PC-9 (cell line): ENCODE measurements around the gene ADAM30. TPM values are rescaled to one million over a fixed set of nuclear protein-coding genes. Genes with fewer than 3 reads are reported as not detected.

ENCODE experiments used
- BruUV-seq: library from RNA; stranded (reverse); fragments of 400-500 nt; replicated peaks from 2 replicates; lab custom pipeline; 2021; lab: Mats Ljungman, UMichigan
- CTCF ChIA-PET: fragments of 300-600 bp; sonication (Branson Sonifier 250); formaldehyde crosslinking; loops from one replicate; lab custom pipeline; 2022; ENCODE audit warnings: antibody characterized with exemption; lab: Charles Lee
- POLR2A ChIA-PET: fragments of 300-600 bp; sonication (Branson Sonifier 250); formaldehyde crosslinking; loops from one replicate; lab custom pipeline; 2022; ENCODE audit warnings: antibody characterized with exemption; ENCODE audit not compliant: unreplicated experiment; lab: Charles Lee
- DNase-seq, 2 experiments: peaks; one replicate each; pipeline versions ENCODE4 v3.0.0 to v3.0.0-alpha.2; 2015 to 2022; ENCODE audit warnings: mixed read lengths in 1 of 2
- H2AFZ ChIP-seq: fragments of 200-600 bp; sonication (generic); 2 replicates; pipeline ENCODE4 v1.8.1; 2017; ENCODE audit warnings: antibody characterized with exemption
- H3F3A ChIP-seq: fragments of 200-600 bp; sonication (generic); 2 replicates; pipeline ENCODE4 v1.8.1; 2017; ENCODE audit warnings: antibody characterized with exemption, mild to moderate bottlenecking, low read depth; ENCODE audit not compliant: insufficient read depth
- H3K27ac ChIP-seq: fragments of 200-600 bp; sonication (generic); 2 replicates; pipeline ENCODE4 v1.6.1; 2016; ENCODE audit warnings: mixed run types
- H3K27me3 ChIP-seq: fragments of 200-600 bp; sonication (generic); 2 replicates; pipeline ENCODE4 v1.6.1; 2016; ENCODE audit warnings: low read depth, mixed run types; ENCODE audit not compliant: insufficient read depth
- H3K36me3 ChIP-seq: fragments of 200-600 bp; sonication (generic); 2 replicates; pipeline ENCODE4 v1.6.1; 2016; ENCODE audit warnings: low read depth, mixed run types
- H3K4me1 ChIP-seq: fragments of 200-600 bp; sonication (generic); replicated peaks from 2 replicates; pipeline ENCODE4 v1.6.1; 2016; ENCODE audit warnings: mixed run types; ENCODE audit not compliant: insufficient read depth
- H3K4me2 ChIP-seq: fragments of 200-600 bp; sonication (generic); 2 replicates; pipeline ENCODE4 v1.6.1; 2017; ENCODE audit warnings: mixed run types
- H3K4me3 ChIP-seq: fragments of 200-600 bp; sonication (generic); 2 replicates; pipeline ENCODE4 v1.6.1; 2016; ENCODE audit warnings: mixed run types
- H3K79me2 ChIP-seq: fragments of 200-600 bp; sonication (generic); 2 replicates; pipeline ENCODE4 v1.6.1; 2017; ENCODE audit warnings: low read depth, mixed run types
- H3K9me2 ChIP-seq: fragments of 200-600 bp; sonication (generic); 2 replicates; pipeline ENCODE4 v1.8.1; 2017; ENCODE audit warnings: mild to moderate bottlenecking; ENCODE audit not compliant: insufficient read depth
- H3K9me3 ChIP-seq: fragments of 200-600 bp; sonication (generic); 2 replicates; pipeline ENCODE4 v1.8.1; 2016; ENCODE audit warnings: low read depth; ENCODE audit not compliant: insufficient read depth
- H4K20me1 ChIP-seq: fragments of 200-600 bp; sonication (generic); 2 replicates; pipeline ENCODE4 v1.8.1; 2017; ENCODE audit not compliant: insufficient read depth
- CTCF ChIP-seq: fragments of 200-600 bp; sonication (generic); conservative IDR thresholded peaks from 2 replicates; pipeline ENCODE4 v1.6.1; 2017; ENCODE audit warnings: mixed run types, antibody characterized with exemption, mild to moderate bottlenecking, moderate library complexity
- EZH2 ChIP-seq: fragments of 200-600 bp; sonication (generic); IDR thresholded peaks from 2 replicates; pipeline ENCODE4 v1.8.0; 2017; ENCODE audit warnings: antibody characterized with exemption, low read depth
- intact Hi-C: fragments of 100-400 bp; cut with micrococcal nuclease; formaldehyde crosslinking; loops from one replicate; pipeline ENCODE4 v1.10.0; 2022; ENCODE audit not compliant: unreplicated experiment
- total RNA-seq: library from RNA; stranded (reverse); gene quantifications from 2 replicates; pipeline ENCODE4 v1.2.3, GENCODE V29; 2021

ADAM30 gene
- total RNA-seq, 1 experiment from 2014 or later: not detected

GRCh38 chr1:119866451-119866850, 29.9 kb downstream of the ADAM30 start:
- no TSS peak for BruUV-seq
- H2AFZ ChIP-seq: no peak overlapping the region
- no peaks in the 10 kb centered on the region for H4K20me1 ChIP-seq
- no peaks in the 10 kb centered on the region for H3K9me2 ChIP-seq
- no peak for DNase-seq
- H3K79me2 ChIP-seq: no peaks in the 10 kb centered on the region
- no peak overlapping the region for H3K4me3 ChIP-seq
- ChIA-PET POLR2A (no interaction called here), CTCF (no interaction called here)
- H3K4me2 ChIP-seq: no peak overlapping the region
- no peaks in the 10 kb centered on the region for H3K36me3 ChIP-seq
- no peaks in the 10 kb centered on the region; the same call in 1 of the 2 replicates for H3F3A ChIP-seq
- no peaks in the 10 kb centered on the region for H3K4me1 ChIP-seq
- no peak overlapping the region for H3K27ac ChIP-seq
- TF ChIP-seq CTCF: no peak
- TF ChIP-seq EZH2: no peak
- H3K9me3 ChIP-seq: no peaks in the 10 kb centered on the region
- H3K27me3 ChIP-seq: no peaks in the 10 kb centered on the region
- intact Hi-C loops: loop anchor here (10.0 kb wide), 1 partner anchor 62 kb away; no protein-coding TSS in a partner anchor

GRCh38 chr1:119865627-119866026, 30.7 kb downstream of the ADAM30 start:
- BruUV-seq: no TSS peak
- Histone ChIP-seq H2AFZ (no peak overlapping the region), H3F3A (no peaks in the 10 kb centered on the region; the same call in 1 of the 2 replicates), H3K4me2 (no peak overlapping the region), H3K79me2 (no peaks in the 10 kb centered on the region), H3K9me2 (no peaks in the 10 kb centered on the region), H4K20me1 (no peaks in the 10 kb centered on the region), H3K4me3 (no peak overlapping the region), H3K9me3 (no peaks in the 10 kb centered on the region), H3K27ac (no peak overlapping the region), H3K36me3 (no peaks in the 10 kb centered on the region), H3K27me3 (no peaks in the 10 kb centered on the region), H3K4me1 (no peaks in the 10 kb centered on the region)
- POLR2A ChIA-PET: no interaction called here
- intact Hi-C loops: loop anchor here (10.0 kb wide), 1 partner anchor 61 kb away; no protein-coding TSS in a partner anchor
- no peak for TF ChIP-seq CTCF
- DNase-seq: no peak
- CTCF ChIA-PET: no interaction called here

- intact Hi-C loops: loop anchor here (10.0 kb wide), 1 partner anchor 57 kb away; no protein-coding TSS in a partner anchor
- POLR2A ChIA-PET: no interaction called here
- H3K27me3 ChIP-seq: no peaks in the 10 kb centered on the region
- no peaks in the 10 kb centered on the region for H3K9me3 ChIP-seq
- H3K4me3 ChIP-seq: no peak overlapping the region
- H3K4me1 ChIP-seq: peaks cover 16% of the 10 kb centered on the region
- no TSS peak for BruUV-seq
- no peaks in the 10 kb centered on the region for H4K20me1 ChIP-seq
- no peaks in the 10 kb centered on the region for H3K36me3 ChIP-seq
- CTCF ChIA-PET: no interaction called here
- no peaks in the 10 kb centered on the region for H3K79me2 ChIP-seq
- H2AFZ ChIP-seq: no peak overlapping the region
- DNase-seq: no peak
- H3K9me2 ChIP-seq: no peaks in the 10 kb centered on the region
- no peak overlapping the region for H3K27ac ChIP-seq
- TF ChIP-seq EZH2 (no peak), CTCF (no peak)
- H3K4me2 ChIP-seq: no peak overlapping the region
- no peaks in the 10 kb centered on the region; the same call in 1 of the 2 replicates for H3F3A ChIP-seq
Measured at GRCh38 chr1:119862276-119862675, 34.0 kb downstream of the ADAM30 start.
